HL-60 (cell line): ENCODE data around the gene ATP8A1.

ENCODE experiments used
- DNase-seq, 2 experiments: peaks; one replicate each; pipeline ENCODE4 v3.0.0-alpha.2; 2010 to 2020; ENCODE audit warnings: low read depth in 1 of 2, low spot score in 1 of 2
- H3K27ac ChIP-seq: fragments of 250-450 bp; sonication (Bioruptor Pico); replicated peaks from 2 replicates; pipeline ENCODE4 v1.5.1; 2020; ENCODE audit warnings: mild to moderate bottlenecking, moderate library complexity
- H3K27me3 ChIP-seq: fragments of 250-450 bp; sonication (Bioruptor Pico); 2 replicates; pipeline ENCODE4 v1.5.1; 2021; ENCODE audit warnings: mild to moderate bottlenecking, moderate library complexity; ENCODE audit not compliant: insufficient read depth, poor library complexity, severe bottlenecking
- H3K4me3 ChIP-seq: replicated peaks from 2 replicates; pipeline ENCODE4 v1.5.1; 2011; ENCODE audit warnings: mild to moderate bottlenecking, control low read depth, low read length; ENCODE audit not compliant: insufficient read depth
- CTCF ChIP-seq: IDR thresholded peaks from one replicate; pipeline ENCODE4 v1.5.1; 2011; ENCODE audit warnings: low read length, control low read depth, inconsistent platforms; ENCODE audit not compliant: insufficient read depth
- GABPA ChIP-seq: IDR thresholded peaks from 2 replicates; pipeline ENCODE4 v1.6.1; 2012; ENCODE audit warnings: low read depth
- POLR2AphosphoS5 ChIP-seq: IDR thresholded peaks from 2 replicates; pipeline ENCODE4 v1.6.1; 2012; ENCODE audit warnings: low read depth
- REST ChIP-seq: IDR thresholded peaks from 2 replicates; pipeline ENCODE4 v1.6.1; 2012; ENCODE audit warnings: low read depth; ENCODE audit not compliant: insufficient replicate concordance
- SPI1 ChIP-seq: IDR thresholded peaks from 2 replicates; pipeline ENCODE4 v1.6.1; 2012; ENCODE audit warnings: low read depth, mild to moderate bottlenecking, borderline replicate concordance

The ATP8A1 gene

GRCh38 chr4:42638993-42639392, 17.9 kb downstream of the ATP8A1 start:
- TF ChIP-seq POLR2AphosphoS5 (no peak), REST (no peak), CTCF (no peak), GABPA (no peak)
- H3K27me3 ChIP-seq: no peaks in the 10 kb centered on the region
- H3K27ac ChIP-seq: no peak overlapping the region
- no peak overlapping the region for H3K4me3 ChIP-seq
- DNase-seq: no peak

GRCh38 chr4:42638321-42638720, 18.6 kb downstream of the ATP8A1 start:
- Histone ChIP-seq H3K4me3 (no peak overlapping the region), H3K27ac (no peak overlapping the region), H3K27me3 (no peaks in the 10 kb centered on the region)
- no peak for DNase-seq
- TF ChIP-seq GABPA (no peak), CTCF (no peak), SPI1 (no peak), POLR2AphosphoS5 (no peak), REST (no peak)

- H3K27me3 ChIP-seq: no peaks in the 10 kb centered on the region
- no peak for DNase-seq
- no peak for TF ChIP-seq CTCF
- TF ChIP-seq REST: no peak
- TF ChIP-seq POLR2AphosphoS5: no peak
- no peak for TF ChIP-seq SPI1
- TF ChIP-seq GABPA: no peak
- no peak overlapping the region for H3K27ac ChIP-seq
- no peak overlapping the region for H3K4me3 ChIP-seq
Observed at GRCh38 chr4:42637867-42638266, 19.0 kb downstream of the ATP8A1 start.
